ENCODE data around the gene DNAJB14. TPM values are rescaled to one million over a fixed set of nuclear protein-coding genes. Genes with fewer than 3 reads are reported as not detected.

The DNAJB14 gene
- total RNA-seq, 2 experiments from 2014 or later = 66.3 to 67.4 TPM

DNA sequence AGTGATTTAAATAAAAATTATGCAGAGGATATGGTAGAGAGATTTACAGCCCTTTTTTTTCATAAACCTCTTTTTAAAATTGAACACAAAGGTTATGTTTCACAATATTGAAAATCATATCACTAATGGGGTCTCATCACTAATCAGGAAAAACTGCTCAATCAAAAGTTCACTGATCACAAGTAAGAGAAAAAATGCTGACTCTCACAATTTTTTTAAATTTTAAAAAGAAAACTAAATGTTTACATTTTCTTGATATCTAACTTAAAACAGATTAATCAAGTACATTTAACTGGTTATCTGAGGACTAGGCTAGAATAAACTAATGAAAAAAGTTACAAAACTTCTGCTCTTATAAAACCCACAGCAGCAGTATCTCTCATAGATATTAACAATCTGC lies 60.7 kb downstream of the DNAJB14 start:
- peaks cover 66% of the 10 kb centered on the region for H3K36me3 Mint-ChIP-seq (ENCODE audit: low read depth)
- no peaks in the 10 kb centered on the region for H3K27me3 Mint-ChIP-seq
- H3K27ac Mint-ChIP-seq = no peak overlapping the region
- Histone ChIP-seq H3K9me3 (ENCODE audit: control insufficient read depth in 1 of 2, insufficient read depth in 1 of 2, low read length in 2 of 2) (no peaks in the 10 kb centered on the region), H3K36me3 (ENCODE audit: insufficient read depth, low read length) (peaks cover 60% of the 10 kb centered on the region), H3K27me3 (ENCODE audit: control insufficient read depth in 1 of 2, insufficient read depth in 2 of 2, low read length in 2 of 2) (no peaks in the 10 kb centered on the region), H3K4me1 (ENCODE audit: insufficient read depth, low read length) (no peaks in the 10 kb centered on the region), H3K27ac (ENCODE audit: low read depth in 1 of 2, low read length in 2 of 2) (no peak overlapping the region), H3K4me3 (ENCODE audit: low read length) (no peak overlapping the region)
- no peak overlapping the region for H3K4me3 Mint-ChIP-seq
- peaks cover 22% of the 10 kb centered on the region for H3K4me1 Mint-ChIP-seq (ENCODE audit: low read depth)
- CTCF ChIA-PET = interaction anchor here (0.8 to 0.9 kb wide), 3 partner anchors 78 to 330 kb away, joined by 3 to 4 read pairs (median 3); no protein-coding TSS in a partner anchor
- intact Hi-C loops (cut with DNase I, micrococcal nuclease) = loop anchor here (1.0 to 5.0 kb wide), 4 partner anchors 38 to 324 kb away; no protein-coding TSS in a partner anchor
- ATAC-seq (ENCODE audit: poor library complexity) (no peak), DNase-seq (no peak)
- no peaks in the 10 kb centered on the region for H3K9me3 Mint-ChIP-seq
- TF ChIP-seq, protein P1, sequence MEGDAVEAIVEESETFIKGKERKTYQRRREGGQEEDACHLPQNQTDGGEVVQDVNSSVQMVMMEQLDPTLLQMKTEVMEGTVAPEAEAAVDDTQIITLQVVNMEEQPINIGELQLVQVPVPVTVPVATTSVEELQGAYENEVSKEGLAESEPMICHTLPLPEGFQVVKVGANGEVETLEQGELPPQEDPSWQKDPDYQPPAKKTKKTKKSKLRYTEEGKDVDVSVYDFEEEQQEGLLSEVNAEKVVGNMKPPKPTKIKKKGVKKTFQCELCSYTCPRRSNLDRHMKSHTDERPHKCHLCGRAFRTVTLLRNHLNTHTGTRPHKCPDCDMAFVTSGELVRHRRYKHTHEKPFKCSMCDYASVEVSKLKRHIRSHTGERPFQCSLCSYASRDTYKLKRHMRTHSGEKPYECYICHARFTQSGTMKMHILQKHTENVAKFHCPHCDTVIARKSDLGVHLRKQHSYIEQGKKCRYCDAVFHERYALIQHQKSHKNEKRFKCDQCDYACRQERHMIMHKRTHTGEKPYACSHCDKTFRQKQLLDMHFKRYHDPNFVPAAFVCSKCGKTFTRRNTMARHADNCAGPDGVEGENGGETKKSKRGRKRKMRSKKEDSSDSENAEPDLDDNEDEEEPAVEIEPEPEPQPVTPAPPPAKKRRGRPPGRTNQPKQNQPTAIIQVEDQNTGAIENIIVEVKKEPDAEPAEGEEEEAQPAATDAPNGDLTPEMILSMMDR (IDR thresholded peaks at IDR 0.05) = no peak
- POLR2A ChIA-PET = interaction anchor here (1.0 to 1.5 kb wide), 3 partner anchors 9 to 323 kb away, joined by 4 to 8 read pairs (median 5); partner anchors contain the start of genes LAMTOR3 and TRMT10A

DNA sequence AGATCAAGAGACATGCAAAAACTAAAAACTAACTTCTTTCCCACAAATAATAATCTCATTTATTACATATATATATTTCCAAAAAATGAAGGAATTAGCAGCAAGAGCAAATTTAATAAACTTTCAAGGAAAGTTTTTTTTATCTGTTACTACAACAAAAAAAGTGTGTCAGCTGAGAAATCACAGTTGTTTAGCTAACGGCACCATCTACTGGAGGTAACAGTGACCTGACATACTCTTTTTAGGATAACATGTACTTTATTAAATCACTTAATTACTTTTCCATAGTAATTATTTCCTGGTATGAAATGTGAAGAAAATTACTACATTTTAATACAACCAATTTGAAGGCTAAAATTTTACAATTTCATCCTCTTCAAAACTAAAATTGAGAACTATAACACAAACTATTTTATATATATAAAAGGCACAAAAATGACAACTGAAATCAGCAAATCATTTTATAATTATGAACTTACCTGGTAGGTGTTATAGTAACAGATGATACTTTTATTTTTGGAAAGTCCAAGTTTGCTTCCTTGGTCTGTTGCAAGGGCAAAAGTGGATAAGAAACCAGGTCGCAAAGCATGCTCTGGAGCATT lies 61.3 kb downstream of the DNAJB14 start:
- TF ChIP-seq, protein P1 (IDR thresholded peaks at IDR 0.05) = peak; percentile 61
- Mint-ChIP-seq H3K27ac (no peak overlapping the region), H3K4me3 (no peak overlapping the region), H3K36me3 (ENCODE audit: low read depth) (peaks cover 70% of the 10 kb centered on the region), H3K4me1 (ENCODE audit: low read depth) (peaks cover 17% of the 10 kb centered on the region), H3K9me3 (no peaks in the 10 kb centered on the region), H3K27me3 (no peaks in the 10 kb centered on the region)
- Histone ChIP-seq H3K27me3 (ENCODE audit: control insufficient read depth in 1 of 2, insufficient read depth in 2 of 2, low read length in 2 of 2) (no peaks in the 10 kb centered on the region), H3K27ac (ENCODE audit: low read depth in 1 of 2, low read length in 2 of 2) (no peak overlapping the region), H3K9me3 (ENCODE audit: control insufficient read depth in 1 of 2, insufficient read depth in 1 of 2, low read length in 2 of 2) (no peaks in the 10 kb centered on the region), H3K4me1 (ENCODE audit: insufficient read depth, low read length) (no peaks in the 10 kb centered on the region), H3K4me3 (ENCODE audit: low read length) (no peak overlapping the region), H3K36me3 (ENCODE audit: insufficient read depth, low read length) (peaks cover 65% of the 10 kb centered on the region)
- intact Hi-C loops (cut with DNase I, micrococcal nuclease) = loop anchor here (1.0 to 5.0 kb wide), 4 partner anchors 38 to 324 kb away; no protein-coding TSS in a partner anchor
- ATAC-seq (ENCODE audit: poor library complexity) (peak; percentile 68), DNase-seq (peak in 7 of 14 experiments; percentile 10 to 76 (median 30))
- POLR2A ChIA-PET = interaction anchor here (0.6 to 1.5 kb wide), 5 partner anchors 9 to 322 kb away, joined by 3 to 8 read pairs (median 5); partner anchors contain the start of genes DNAJB14, LAMTOR3 and TRMT10A
- CTCF ChIA-PET = interaction anchor here (0.8 to 1.2 kb wide), 4 partner anchors 64 to 161 kb away, joined by 3 to 8 read pairs (median 4); no protein-coding TSS in a partner anchor

DNA sequence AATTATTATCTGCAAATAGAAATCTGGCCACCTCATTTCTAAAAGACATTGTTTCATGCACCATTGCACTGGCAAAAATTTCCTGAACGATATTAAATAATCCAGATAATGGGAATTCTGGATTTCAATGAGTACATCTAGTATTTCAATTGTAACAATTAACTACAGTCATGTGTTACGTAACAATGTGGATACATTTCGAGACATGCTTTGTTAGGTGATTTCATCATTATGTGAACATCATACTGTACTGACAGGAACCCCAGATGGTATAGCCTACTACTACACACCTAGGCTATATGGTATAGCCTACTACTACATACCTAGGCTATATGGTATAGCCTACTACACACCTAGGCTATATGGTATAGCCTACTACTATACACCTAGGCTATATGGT lies 67.0 kb downstream of the DNAJB14 start:
- H3K9me3 ChIP-seq (ENCODE audit: control insufficient read depth in 1 of 2, insufficient read depth in 1 of 2, low read length in 2 of 2) = no peaks in the 10 kb centered on the region
- Mint-ChIP-seq H3K4me3 (no peak overlapping the region), H3K27me3 (no peaks in the 10 kb centered on the region), H3K27ac (no peak overlapping the region), H3K9me3 (no peaks in the 10 kb centered on the region), H3K4me1 (ENCODE audit: low read depth) (no peaks in the 10 kb centered on the region), H3K36me3 (ENCODE audit: low read depth) (peaks cover 66% of the 10 kb centered on the region)
- peaks cover 65% of the 10 kb centered on the region for H3K36me3 ChIP-seq (ENCODE audit: insufficient read depth, low read length)
- no peak overlapping the region for H3K4me3 ChIP-seq (ENCODE audit: low read length)
- ChIA-PET POLR2A (interaction anchor here (1.2 kb wide), 1 partner anchor 62 kb away, joined by 3 read pairs; no protein-coding TSS in a partner anchor), CTCF (interaction anchor here (1.3 kb wide), 1 partner anchor 69 kb away, joined by 3 read pairs; no protein-coding TSS in a partner anchor)
- H3K27me3 ChIP-seq (ENCODE audit: control insufficient read depth in 1 of 2, insufficient read depth in 2 of 2, low read length in 2 of 2) = no peaks in the 10 kb centered on the region
- H3K4me1 ChIP-seq (ENCODE audit: insufficient read depth, low read length) = no peaks in the 10 kb centered on the region
- intact Hi-C loops (cut with DNase I, micrococcal nuclease) = no loop called here
- no peak for DNase-seq
- ATAC-seq (ENCODE audit: poor library complexity) = no peak
- TF ChIP-seq, protein P1 (IDR thresholded peaks at IDR 0.05) = no peak
- no peak overlapping the region for H3K27ac ChIP-seq (ENCODE audit: low read depth in 1 of 2, low read length in 2 of 2)

Data from CD4-positive, alpha-beta T cell (primary cell).